Natural killer cell (primary cell): Measurements from ENCODE around the gene EPYC. TPM values are rescaled to one million over a fixed set of nuclear protein-coding genes. Genes with fewer than 3 reads are reported as not detected.

Source experiments
- ATAC-seq, 3 donors: fragments of 150-1000 bp in 2 of 3; fragments of 200-7000 bp in 1 of 3; cut with Tn5 transposase; 1 replicate in 1 of 3; 2 replicates in 2 of 3; pipeline ENCODE4 v1.10.0; 2021; ENCODE audit warnings: mild to moderate bottlenecking in 2 of 3, moderate library complexity in 2 of 3
- DNase-seq, 2 donors: peaks; one replicate each; pipeline versions ENCODE4 v3.0.0 to v3.0.0-alpha.2; 2013 to 2021; ENCODE audit warnings: mixed read lengths in 1 of 2
- H3K27ac ChIP-seq: one replicate; pipeline ENCODE4 v1.5.1; 2013; ENCODE audit warnings: mild to moderate bottlenecking, low read length
- H3K27me3 ChIP-seq: one replicate; pipeline ENCODE4 v1.6.1; 2013; ENCODE audit warnings: low read length; ENCODE audit not compliant: control insufficient read depth, insufficient read depth
- H3K36me3 ChIP-seq: one replicate; pipeline ENCODE4 v1.6.1; 2013; ENCODE audit warnings: low read length; ENCODE audit not compliant: control insufficient read depth, insufficient read depth
- H3K4me1 ChIP-seq: one replicate; pipeline ENCODE4 v1.6.1; 2013; ENCODE audit warnings: low read length; ENCODE audit not compliant: control insufficient read depth, insufficient read depth
- H3K4me3 ChIP-seq: one replicate; pipeline ENCODE4 v1.5.1; 2013; ENCODE audit warnings: low read length
- H3K9me3 ChIP-seq: one replicate; pipeline ENCODE4 v1.6.1; 2013; ENCODE audit warnings: low read length; ENCODE audit not compliant: control insufficient read depth, insufficient read depth
- H3K27ac Mint-ChIP-seq, 2 donors: one replicate each; pipeline ENCODE4 v1.8.0; 2022; ENCODE audit warnings: mild to moderate bottlenecking in 2 of 2, mixed read lengths in 2 of 2, moderate library complexity in 1 of 2
- H3K27me3 Mint-ChIP-seq, 2 donors: one replicate each; pipeline ENCODE4 v1.8.0; 2022; ENCODE audit warnings: low read depth in 2 of 2, mixed read lengths in 2 of 2
- H3K36me3 Mint-ChIP-seq: one replicate; pipeline ENCODE4 v1.8.0; 2022; ENCODE audit warnings: mixed read lengths
- H3K4me1 Mint-ChIP-seq, 2 donors: one replicate each; pipeline ENCODE4 v1.8.0; 2022; ENCODE audit warnings: mixed read lengths in 2 of 2
- H3K4me3 Mint-ChIP-seq: one replicate; pipeline ENCODE4 v1.8.0; 2022; ENCODE audit warnings: mild to moderate bottlenecking, moderate library complexity, mixed read lengths
- H3K9me3 Mint-ChIP-seq, 2 donors: one replicate each; pipeline ENCODE4 v1.8.0; 2022; ENCODE audit warnings: mixed read lengths in 2 of 2
- CTCF ChIP-seq: fragments of 200-600 bp; IDR thresholded peaks from one replicate; pipeline ENCODE4 v1.8.0; 2022; ENCODE audit warnings: antibody characterized with exemption
- WGBS: methylation state at CpG from one replicate; pipeline ENCODE4 v1.1.7; 2013; ENCODE audit warnings: missing lambda C conversion rate; ENCODE audit not compliant: insufficient coverage; 5-methylcytosine and 5-hydroxymethylcytosine counted together
- intact Hi-C: fragments of 100-400 bp; cut with micrococcal nuclease; formaldehyde crosslinking; loops from one replicate; pipeline ENCODE4 v1.14.2; 2022
- total RNA-seq, 4 donors: library from RNA; stranded (reverse); fragments of 120-200 nt in 1 of 4; gene quantifications; one replicate each; pipeline versions ENCODE4 v1.2.3 to v1.2.4, GENCODE V29; 2013 to 2022

EPYC gene
- total RNA-seq, 3 donors from 2014 or later (not counting 1 experiment from before 2014, with no cell fraction given): not detected

GRCh38 chr12:90959538-90960139, 45.1 kb downstream of the EPYC start:
- Mint-ChIP-seq H3K36me3 (no peaks in the 10 kb centered on the region), H3K27ac (no peak overlapping the region), H3K27me3 (no peaks in the 10 kb centered on the region), H3K9me3 (no peaks in the 10 kb centered on the region), H3K4me1 (no peaks in the 10 kb centered on the region), H3K4me3 (no peak overlapping the region)
- Histone ChIP-seq H3K36me3 (no peaks in the 10 kb centered on the region), H3K4me1 (no peaks in the 10 kb centered on the region), H3K27ac (no peak overlapping the region), H3K4me3 (no peak overlapping the region), H3K27me3 (no peaks in the 10 kb centered on the region), H3K9me3 (no peaks in the 10 kb centered on the region)
- 2% methylated on average over 3 of the region's 4 CpGs for WGBS
- ATAC-seq (peak in 2 of 3 donors; percentile 67 to 78), DNase-seq (peak in 1 of 2 donors; percentile 60)
- TF ChIP-seq CTCF: peak; percentile 66
- intact Hi-C loops: loop anchor here (1.0 to 2.0 kb wide), 2 partner anchors 1416 to 1943 kb away; no protein-coding TSS in a partner anchor

- no peaks in the 10 kb centered on the region for H3K36me3 Mint-ChIP-seq
- no peak overlapping the region for H3K27ac Mint-ChIP-seq
- DNase-seq (no peak), ATAC-seq (no peak)
- H3K9me3 Mint-ChIP-seq: no peaks in the 10 kb centered on the region
- no peaks in the 10 kb centered on the region for H3K4me1 Mint-ChIP-seq
- no peaks in the 10 kb centered on the region for H3K4me1 ChIP-seq
- H3K36me3 ChIP-seq: no peaks in the 10 kb centered on the region
- 97% methylated on average over 2 of the region's 4 CpGs for WGBS
- no peak overlapping the region for H3K4me3 ChIP-seq
- intact Hi-C loops: loop anchor here (1.0 to 2.0 kb wide), 2 partner anchors 1416 to 1942 kb away; no protein-coding TSS in a partner anchor
- no peaks in the 10 kb centered on the region for H3K27me3 ChIP-seq
- H3K27ac ChIP-seq: no peak overlapping the region
- no peak for TF ChIP-seq CTCF
- H3K9me3 ChIP-seq: no peaks in the 10 kb centered on the region
- no peak overlapping the region for H3K4me3 Mint-ChIP-seq
- no peaks in the 10 kb centered on the region for H3K27me3 Mint-ChIP-seq
Observed at GRCh38 chr12:90959032-90959431, 45.7 kb downstream of the EPYC start.

- Histone ChIP-seq H3K27me3 (no peaks in the 10 kb centered on the region), H3K4me1 (no peaks in the 10 kb centered on the region), H3K36me3 (no peaks in the 10 kb centered on the region), H3K27ac (no peak overlapping the region), H3K4me3 (no peak overlapping the region), H3K9me3 (no peaks in the 10 kb centered on the region)
- ATAC-seq (no peak), DNase-seq (no peak)
- H3K36me3 Mint-ChIP-seq: no peaks in the 10 kb centered on the region
- no peak overlapping the region for H3K4me3 Mint-ChIP-seq
- H3K27me3 Mint-ChIP-seq: no peaks in the 10 kb centered on the region
- intact Hi-C loops: loop anchor here (2.0 kb wide), 1 partner anchor 1942 kb away; no protein-coding TSS in a partner anchor
- TF ChIP-seq CTCF: no peak
- no peaks in the 10 kb centered on the region for H3K4me1 Mint-ChIP-seq
- WGBS: 77% methylated on average over 3 of the region's 3 CpGs
- H3K27ac Mint-ChIP-seq: no peak overlapping the region
- no peaks in the 10 kb centered on the region for H3K9me3 Mint-ChIP-seq
Observed at GRCh38 chr12:90958347-90958746, 46.4 kb downstream of the EPYC start.

GRCh38 chr12:90954921-90955320, 49.9 kb downstream of the EPYC start, which contains the start of gene CCER1:
Gene CCER1, minus strand, starts transcription at chr12:90955176. Its CDS starts 434 bp downstream, at chr12:90954742.
- no peak within 1 kb of the TSS for H3K4me3 Mint-ChIP-seq
- H3K36me3 Mint-ChIP-seq: no peaks in the 10 kb centered on the region
- H3K4me1 Mint-ChIP-seq: no peaks in the 10 kb centered on the region
- Histone ChIP-seq H3K9me3 (no peaks in the 10 kb centered on the region), H3K27ac (no peak within 1 kb of the TSS), H3K27me3 (no peaks in the 10 kb centered on the region), H3K36me3 (no peaks in the 10 kb centered on the region), H3K4me1 (no peaks in the 10 kb centered on the region), H3K4me3 (no peak within 1 kb of the TSS)
- no peak for TF ChIP-seq CTCF
- ATAC-seq: no peak
- WGBS: 97% methylated on average over 22 of the region's 22 CpGs
- no peak within 1 kb of the TSS for H3K27ac Mint-ChIP-seq
- no peaks in the 10 kb centered on the region for H3K27me3 Mint-ChIP-seq
- no peak for DNase-seq
- intact Hi-C loops: no loop called here
- H3K9me3 Mint-ChIP-seq: no peaks in the 10 kb centered on the region
